ENCODE data around the gene KANSL1.
"Not testable (repeated sequence)": the region's sequence is repeated elsewhere in the genome, so short reads cannot be mapped to it uniquely, and the experiment has no call there.

The KANSL1 gene

DNA sequence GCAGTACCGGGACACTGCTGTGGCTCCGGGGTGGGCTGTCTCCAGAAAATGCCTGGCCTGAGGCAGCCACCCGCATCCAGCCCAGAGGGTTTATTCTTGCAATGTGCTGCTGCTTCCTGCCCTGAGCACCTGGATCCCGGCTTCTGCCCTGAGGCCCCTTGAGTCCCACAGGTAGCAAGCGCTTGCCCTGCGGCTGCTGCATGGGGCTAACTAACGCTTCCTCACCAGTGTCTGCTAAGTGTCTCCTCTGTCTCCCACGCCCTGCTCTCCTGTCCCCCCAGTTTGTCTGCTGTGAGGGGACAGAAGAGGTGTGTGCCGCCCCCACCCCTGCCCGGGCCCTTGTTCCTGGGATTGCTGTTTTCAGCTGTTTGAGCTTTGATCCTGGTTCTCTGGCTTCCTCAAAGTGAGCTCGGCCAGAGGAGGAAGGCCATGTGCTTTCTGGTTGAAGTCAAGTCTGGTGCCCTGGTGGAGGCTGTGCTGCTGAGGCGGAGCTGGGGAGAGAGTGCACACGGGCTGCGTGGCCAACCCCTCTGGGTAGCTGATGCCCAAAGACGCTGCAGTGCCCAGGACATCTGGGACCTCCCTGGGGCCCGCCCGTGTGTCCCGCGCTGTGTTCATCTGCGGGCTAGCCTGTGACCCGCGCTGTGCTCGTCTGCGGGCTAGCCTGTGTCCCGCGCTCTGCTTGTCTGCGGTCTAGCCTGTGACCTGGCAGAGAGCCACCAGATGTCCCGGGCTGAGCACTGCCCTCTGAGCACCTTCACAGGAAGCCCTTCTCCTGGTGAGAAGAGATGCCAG lies 181.3 kb downstream of the KANSL1 start:
- DNase-seq = no peak

DNA sequence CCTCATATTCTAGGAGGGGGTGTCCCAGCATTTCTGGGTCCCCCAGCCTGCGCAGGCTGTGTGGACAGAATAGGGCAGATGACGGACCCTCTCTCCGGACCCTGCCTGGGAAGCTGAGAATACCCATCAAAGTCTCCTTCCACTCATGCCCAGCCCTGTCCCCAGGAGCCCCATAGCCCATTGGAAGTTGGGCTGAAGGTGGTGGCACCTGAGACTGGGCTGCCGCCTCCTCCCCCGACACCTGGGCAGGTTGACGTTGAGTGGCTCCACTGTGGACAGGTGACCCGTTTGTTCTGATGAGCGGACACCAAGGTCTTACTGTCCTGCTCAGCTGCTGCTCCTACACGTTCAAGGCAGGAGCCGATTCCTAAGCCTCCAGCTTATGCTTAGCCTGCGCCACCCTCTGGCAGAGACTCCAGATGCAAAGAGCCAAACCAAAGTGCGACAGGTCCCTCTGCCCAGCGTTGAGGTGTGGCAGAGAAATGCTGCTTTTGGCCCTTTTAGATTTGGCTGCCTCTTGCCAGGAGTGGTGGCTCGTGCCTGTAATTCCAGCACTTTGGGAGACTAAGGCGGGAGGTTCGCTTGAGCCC lies 182.5 kb downstream of the KANSL1 start:
- no peak for DNase-seq

DNA sequence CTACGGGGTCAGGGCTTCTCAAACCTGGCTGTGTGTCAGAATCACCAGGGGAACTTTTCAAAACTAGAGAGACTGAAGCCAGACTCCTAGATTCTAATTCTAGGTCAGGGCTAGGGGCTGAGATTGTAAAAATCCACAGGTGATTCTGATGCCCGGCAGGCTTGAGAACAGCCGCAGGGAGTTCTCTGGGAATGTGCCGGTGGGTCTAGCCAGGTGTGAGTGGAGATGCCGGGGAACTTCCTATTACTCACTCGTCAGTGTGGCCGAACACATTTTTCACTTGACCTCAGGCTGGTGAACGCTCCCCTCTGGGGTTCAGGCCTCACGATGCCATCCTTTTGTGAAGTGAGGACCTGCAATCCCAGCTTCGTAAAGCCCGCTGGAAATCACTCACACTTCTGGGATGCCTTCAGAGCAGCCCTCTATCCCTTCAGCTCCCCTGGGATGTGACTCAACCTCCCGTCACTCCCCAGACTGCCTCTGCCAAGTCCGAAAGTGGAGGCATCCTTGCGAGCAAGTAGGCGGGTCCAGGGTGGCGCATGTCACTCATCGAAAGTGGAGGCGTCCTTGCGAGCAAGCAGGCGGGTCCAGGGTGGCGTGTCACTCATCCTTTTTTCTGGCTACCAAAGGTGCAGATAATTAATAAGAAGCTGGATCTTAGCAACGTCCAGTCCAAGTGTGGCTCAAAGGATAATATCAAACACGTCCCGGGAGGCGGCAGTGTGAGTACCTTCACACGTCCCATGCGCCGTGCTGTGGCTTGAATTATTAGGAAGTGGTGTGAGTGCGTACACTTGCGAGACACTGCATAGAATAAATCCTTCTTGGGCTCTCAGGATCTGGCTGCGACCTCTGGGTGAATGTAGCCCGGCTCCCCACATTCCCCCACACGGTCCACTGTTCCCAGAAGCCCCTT lies 183.3 kb downstream of the KANSL1 start:
- DNase-seq = no peak

DNA sequence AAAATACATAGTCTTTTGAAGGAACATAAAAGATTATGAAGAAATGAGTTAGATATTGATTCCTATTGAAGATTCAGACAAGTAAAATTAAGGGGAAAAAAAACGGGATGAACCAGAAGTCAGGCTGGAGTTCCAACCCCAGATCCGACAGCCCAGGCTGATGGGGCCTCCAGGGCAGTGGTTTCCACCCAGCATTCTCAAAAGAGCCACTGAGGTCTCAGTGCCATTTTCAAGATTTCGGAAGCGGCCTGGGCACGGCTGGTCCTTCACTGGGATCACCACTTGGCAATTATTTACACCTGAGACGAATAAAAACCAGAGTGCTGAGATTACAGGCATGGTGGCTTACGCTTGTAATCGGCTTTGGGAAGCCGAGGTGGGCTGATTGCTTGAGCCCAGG lies 184.6 kb downstream of the KANSL1 start:
- DNase-seq = no peak

DNA sequence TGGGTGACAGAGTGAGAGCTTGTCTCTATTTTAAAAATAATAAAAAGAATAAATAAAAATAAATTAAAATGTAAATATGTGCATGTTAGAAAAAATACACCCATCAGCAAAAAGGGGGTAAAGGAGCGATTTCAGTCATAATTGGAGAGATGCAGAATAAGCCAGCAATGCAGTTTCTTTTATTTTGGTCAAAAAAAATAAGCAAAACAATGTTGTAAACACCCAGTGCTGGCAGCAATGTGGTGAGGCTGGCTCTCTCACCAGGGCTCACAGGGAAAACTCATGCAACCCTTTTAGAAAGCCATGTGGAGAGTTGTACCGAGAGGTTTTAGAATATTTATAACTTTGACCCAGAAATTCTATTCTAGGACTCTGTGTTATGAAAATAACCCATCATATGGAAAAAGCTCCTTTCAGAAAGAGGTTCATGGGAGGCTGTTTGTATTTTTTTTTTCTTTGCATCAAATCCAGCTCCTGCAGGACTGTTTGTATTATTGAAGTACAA lies 185.7 kb downstream of the KANSL1 start:
- no peak for DNase-seq

DNA sequence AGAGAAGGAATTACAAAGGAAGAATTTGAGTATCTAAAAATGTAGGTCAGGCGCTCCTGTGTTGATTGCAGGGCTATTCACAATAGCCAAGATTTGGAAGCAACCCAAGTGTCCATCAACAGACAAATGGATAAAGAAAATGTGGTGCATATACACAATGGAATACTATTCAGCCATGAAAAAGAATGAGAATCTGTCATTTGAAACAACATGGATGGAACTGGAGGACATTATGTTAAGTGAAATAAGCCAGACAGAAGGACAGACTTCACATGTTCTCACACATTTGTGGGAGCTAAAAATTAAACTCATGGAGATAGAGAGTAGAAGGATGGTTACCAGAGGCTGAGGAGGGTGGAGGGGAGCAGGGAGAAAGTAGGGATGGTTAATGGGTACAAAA lies 187.1 kb downstream of the KANSL1 start:
- DNase-seq = not testable (repeated sequence)

DNA sequence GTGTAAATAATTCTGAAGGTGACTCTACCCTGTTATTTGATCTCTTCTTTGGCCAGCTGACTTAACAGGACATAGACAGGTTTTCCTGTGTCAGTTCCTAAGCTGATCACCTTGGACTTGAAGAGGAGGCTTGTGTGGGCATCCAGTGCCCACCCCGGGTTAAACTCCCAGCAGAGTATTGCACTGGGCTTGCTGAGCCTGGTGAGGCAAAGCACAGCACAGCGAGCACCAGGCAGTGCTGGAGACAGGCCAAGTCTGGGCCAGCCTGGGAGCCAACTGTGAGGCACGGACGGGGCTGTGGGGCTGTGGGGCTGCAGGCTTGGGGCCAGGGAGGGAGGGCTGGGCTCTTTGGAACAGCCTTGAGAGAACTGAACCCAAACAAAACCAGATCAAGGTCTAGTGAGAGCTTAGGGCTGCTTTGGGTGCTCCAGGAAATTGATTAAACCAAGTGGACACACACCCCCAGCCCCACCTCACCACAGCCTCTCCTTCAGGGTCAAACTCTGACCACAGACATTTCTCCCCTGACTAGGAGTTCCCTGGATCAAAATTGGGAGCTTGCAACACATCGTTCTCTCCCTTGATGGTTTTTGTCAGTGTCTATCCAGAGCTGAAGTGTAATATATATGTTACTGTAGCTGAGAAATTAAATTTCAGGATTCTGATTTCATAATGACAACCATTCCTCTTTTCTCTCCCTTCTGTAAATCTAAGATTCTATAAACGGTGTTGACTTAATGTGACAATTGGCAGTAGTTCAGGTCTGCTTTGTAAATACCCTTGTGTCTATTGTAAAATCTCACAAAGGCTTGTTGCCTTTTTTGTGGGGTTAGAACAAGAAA lies 189.1 kb downstream of the KANSL1 start:
- no peak for DNase-seq

DNA sequence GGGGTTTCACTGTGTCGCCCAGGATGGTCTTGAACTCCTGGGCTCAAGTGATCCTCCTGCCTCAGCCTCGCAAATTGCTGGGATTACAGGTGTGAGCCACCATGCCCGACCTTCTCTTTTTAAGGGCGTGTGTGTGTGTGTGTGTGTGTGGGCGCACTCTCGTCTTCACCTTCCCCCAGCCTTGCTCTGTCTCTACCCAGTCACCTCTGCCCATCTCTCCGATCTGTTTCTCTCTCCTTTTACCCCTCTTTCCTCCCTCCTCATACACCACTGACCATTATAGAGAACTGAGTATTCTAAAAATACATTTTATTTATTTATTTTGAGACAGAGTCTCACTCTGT lies 190.3 kb downstream of the KANSL1 start:
- no peak for DNase-seq

DNA sequence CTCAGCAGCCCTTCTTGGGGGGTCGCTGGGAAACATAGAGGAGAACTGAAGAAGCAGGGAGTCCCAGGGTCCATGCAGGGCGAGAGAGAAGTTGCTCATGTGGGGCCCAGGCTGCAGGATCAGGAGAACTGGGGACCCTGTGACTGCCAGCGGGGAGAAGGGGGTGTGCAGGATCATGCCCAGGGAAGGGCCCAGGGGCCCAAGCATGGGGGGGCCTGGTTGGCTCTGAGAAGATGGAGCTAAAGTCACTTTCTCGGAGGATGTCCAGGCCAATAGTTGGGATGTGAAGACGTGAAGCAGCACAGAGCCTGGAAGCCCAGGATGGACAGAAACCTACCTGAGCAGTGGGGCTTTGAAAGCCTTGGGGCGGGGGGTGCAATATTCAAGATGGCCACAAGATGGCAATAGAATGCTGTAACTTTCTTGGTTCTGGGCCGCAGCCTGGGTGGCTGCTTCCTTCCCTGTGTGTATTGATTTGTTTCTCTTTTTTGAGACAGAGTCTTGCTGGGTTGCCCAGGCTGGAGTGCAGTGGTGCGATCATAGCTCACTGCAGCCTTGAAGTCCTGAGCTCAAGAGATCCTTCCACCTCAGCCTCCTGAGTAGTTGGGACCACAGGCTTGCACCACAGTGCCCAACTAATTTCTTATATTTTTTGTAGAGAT lies 190.8 kb downstream of the KANSL1 start:
- DNase-seq = peak; percentile 82

DNA sequence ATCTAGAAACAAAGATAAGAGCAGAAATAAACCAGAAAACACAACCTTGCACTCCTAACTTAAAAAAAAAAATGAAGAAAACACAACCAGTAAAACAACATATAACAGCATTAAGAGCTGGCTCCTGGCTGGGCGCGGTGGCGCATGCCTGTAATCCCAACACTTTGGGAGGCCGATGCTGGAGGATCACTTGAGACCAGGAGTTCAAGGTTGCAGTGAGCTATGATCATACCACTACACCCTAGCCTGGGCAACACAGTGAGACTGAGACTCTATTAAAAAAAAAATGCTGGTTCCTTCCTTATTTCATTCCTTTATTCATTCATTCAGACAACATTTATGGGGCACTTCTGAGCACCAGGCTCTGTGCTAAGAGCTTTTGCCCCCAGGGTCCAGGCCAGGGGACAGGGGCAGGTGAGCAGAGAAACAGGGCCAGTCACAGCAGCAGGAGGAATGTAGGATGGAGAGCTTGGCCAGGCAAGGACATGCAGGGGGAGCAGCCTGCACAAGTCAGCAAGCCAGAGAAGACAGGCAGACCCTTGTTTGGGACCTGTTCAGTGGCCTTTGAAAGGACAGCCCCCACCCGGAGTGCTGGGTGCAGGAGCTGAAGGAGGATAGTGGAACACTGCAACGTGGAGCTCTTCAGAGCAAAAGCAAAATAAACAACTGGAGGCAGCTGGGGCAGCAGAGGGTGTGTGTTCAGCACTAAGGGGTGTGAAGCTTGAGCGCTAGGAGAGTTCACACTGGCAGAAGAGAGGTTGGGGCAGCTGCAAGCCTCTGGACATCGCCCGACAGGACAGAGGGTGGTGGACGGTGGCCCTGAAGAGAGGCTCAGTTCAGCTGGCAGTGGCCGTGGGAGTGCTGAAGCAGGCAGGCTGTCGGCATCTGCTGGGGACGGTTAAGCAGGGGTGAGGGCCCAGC lies 191.6 kb downstream of the KANSL1 start:
- no peak for DNase-seq

DNA sequence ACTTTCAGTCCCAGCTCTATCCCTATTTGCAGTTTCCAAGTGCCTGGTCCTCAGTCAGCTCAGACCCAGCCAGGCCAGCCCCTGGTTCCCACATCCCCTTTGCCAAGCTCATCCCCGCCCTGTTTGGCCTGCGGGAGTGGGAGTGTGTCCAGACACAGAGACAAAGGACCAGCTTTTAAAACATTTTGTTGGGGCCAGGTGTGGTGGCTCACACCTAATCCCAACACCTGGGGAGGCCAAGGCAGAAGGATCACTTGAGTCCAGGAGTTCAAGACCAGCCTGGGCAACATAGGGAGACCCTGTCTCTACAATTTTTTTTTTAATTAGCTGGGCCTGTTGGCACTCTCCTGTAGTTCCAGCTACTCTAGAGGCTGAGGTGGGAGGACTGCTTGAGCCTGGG lies 192.5 kb downstream of the KANSL1 start:
- DNase-seq = no peak

DNA sequence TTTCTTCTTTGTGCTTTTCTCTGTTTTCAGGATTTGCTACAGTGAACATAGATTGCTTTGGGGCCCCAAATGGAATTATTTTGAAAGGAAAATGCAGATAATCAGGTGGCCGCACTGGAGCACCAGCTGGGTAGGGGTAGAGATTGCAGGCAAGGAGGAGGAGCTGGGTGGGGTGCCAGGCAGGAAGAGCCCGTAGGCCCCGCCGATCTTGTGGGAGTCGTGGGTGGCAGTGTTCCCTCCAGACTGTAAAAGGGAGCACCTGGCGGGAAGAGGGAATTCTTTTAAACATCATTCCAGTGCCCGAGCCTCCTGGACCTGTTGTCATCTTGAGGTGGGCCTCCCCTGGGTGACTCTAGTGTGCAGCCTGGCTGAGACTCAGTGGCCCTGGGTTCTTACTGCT lies 192.9 kb downstream of the KANSL1 start:
- DNase-seq = no peak

DNA sequence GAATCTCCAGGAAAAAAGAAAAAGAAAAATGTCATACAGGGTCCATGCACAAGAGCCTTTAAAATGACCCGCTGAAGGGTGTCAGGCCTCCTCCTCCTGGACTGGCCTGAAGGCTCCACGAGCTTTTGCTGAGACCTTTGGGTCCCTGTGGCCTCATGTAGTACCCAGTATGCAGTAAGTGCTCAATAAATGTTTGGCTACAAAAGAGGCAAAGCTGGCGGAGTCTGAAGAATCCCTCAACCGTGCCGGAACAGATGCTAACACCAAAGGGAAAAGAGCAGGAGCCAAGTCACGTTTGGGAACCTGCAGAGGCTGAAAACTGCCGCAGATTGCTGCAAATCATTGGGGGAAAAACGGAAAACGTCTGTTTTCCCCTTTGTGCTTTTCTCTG lies 193.3 kb downstream of the KANSL1 start:
- no peak for DNase-seq

DNA sequence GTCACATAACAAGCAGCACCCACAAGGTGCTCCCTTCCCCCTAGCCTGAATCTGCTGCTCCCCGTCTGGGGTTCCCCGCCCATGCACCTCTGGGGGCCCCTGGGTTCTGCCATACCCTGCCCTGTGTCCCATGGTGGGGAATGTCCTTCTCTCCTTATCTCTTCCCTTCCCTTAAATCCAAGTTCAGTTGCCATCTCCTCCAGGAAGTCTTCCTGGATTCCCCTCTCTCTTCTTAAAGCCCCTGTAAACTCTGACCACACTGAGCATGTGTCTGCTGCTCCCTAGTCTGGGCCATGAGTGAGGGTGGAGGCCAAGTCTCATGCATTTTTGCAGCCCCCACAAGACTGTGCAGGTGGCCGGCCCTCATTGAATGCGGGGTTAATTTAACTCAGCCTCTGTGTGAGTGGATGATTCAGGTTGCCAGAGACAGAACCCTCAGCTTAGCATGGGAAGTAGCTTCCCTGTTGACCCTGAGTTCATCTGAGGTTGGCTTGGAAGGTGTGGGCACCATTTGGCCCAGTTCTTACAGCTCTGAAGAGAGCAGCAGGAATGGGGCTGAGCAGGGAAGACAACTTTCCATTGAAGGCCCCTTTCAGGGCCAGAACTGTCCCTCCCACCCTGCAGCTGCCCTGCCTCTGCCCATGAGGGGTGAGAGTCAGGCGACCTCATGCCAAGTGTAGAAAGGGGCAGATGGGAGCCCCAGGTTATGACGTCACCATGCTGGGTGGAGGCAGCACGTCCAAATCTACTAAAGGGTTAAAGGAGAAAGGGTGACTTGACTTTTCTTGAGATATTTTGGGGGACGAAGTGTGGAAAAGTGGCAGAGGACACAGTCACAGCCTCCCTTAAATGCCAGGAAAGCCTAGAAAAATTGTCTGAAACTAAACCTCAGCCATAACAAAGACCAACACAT lies 194.0 kb downstream of the KANSL1 start, which contains the start of gene STH:
Gene STH (plus strand): TSS at position 264 of the 913 bp plus-strand sequence. CDS start 30 bp downstream, at position 294.
- no peak for DNase-seq

DNA sequence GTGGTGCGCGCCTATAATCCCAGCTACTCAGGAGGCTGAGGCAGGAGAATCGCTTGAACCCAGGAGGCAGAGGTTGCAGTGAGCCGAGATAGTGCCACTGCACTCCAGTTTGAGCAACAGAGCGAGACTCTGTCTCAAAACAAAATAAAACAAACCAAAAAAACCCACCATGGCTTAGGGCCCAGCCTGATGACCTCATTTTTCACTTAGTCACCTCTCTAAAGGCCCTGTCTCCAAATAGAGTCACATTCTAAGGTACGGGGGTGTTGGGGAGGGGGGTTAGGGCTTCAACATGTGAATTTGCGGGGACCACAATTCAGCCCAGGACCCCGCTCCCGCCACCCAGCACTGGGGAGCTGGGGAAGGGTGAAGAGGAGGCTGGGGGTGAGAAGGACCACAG lies 195.6 kb downstream of the KANSL1 start:
- no peak for DNase-seq

DNA sequence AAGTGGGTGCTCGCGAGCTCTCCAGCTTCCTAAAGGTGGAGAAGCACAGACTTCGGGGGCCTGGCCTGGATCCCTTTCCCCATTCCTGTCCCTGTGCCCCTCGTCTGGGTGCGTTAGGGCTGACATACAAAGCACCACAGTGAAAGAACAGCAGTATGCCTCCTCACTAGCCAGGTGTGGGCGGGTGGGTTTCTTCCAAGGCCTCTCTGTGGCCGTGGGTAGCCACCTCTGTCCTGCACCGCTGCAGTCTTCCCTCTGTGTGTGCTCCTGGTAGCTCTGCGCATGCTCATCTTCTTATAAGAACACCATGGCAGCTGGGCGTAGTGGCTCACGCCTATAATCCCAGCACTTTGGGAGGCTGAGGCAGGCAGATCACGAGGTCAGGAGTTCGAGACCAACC lies 196.1 kb downstream of the KANSL1 start:
- DNase-seq = no peak

DNA sequence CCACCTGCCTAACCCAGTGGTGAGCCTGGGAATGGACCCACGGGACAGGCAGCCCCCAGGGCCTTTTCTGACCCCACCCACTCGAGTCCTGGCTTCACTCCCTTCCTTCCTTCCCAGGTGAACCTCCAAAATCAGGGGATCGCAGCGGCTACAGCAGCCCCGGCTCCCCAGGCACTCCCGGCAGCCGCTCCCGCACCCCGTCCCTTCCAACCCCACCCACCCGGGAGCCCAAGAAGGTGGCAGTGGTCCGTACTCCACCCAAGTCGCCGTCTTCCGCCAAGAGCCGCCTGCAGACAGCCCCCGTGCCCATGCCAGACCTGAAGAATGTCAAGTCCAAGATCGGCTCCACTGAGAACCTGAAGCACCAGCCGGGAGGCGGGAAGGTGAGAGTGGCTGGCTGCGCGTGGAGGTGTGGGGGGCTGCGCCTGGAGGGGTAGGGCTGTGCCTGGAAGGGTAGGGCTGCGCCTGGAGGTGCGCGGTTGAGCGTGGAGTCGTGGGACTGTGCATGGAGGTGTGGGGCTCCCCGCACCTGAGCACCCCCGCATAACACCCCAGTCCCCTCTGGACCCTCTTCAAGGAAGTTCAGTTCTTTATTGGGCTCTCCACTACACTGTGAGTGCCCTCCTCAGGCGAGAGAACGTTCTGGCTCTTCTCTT lies 196.8 kb downstream of the KANSL1 start:
- no peak for DNase-seq

DNA sequence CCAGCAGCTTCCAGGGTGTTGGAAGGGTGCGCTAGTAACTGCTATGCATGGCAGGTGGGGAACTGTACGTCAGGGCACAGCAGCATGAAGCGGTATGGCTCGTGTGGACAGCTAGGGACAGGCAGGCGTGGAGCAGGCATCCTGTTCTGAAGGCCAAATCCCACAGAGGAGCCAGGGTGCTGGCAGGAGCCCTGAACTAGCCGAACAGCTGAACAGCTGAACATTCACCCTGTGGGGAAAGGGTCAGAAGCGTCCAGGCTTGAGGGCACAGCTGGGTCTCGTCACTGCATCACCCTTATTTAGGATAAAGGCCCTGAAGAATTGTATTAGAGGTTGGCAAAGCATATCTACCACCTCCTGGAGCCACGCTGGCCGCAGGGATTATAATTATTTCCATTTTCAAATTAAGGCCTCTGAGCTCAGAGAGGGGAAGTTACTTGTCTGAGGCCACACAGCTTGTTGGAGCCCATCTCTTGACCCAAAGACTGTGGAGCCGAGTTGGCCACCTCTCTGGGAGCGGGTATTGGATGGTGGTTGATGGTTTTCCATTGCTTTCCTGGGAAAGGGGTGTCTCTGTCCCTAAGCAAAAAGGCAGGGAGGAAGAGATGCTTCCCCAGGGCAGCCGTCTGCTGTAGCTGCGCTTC lies 197.5 kb downstream of the KANSL1 start:
- DNase-seq = no peak

DNA sequence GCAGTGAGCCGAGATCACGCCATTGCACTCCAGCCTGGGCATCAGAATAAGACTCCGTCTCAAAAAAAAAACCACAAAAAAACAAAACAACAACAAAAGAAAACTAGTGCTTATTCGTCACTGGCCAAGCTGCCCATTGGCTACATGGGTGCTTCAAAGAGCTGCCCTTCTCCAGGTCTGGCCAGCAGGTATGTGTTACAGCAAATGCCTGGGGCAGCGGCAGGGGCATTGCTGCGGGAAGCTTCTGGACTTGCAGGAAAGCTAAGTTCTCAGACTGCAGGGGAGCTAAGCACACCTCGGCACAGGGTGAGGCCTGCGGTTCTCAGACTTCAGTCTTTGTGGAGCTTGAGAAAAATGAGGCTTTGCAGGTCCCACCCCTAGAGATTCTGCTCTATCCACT lies 198.2 kb downstream of the KANSL1 start:
- DNase-seq = no peak
